DND-41 (cell line): ENCODE data around the gene L3MBTL1.

Source experiments
- ATAC-seq: fragments of 200-7000 bp; cut with Tn5 transposase; 3 replicates; pipeline ENCODE4 v1.9.1; 2021; ENCODE audit warnings: low read depth; ENCODE audit not compliant: insufficient read depth
- DNase-seq: peaks from one replicate; pipeline ENCODE4 v3.0.0-alpha.2; 2020
- H2AFZ ChIP-seq: 2 replicates; pipeline ENCODE4 v1.6.0; 2012; ENCODE audit warnings: low read depth, low read length
- H3K27ac ChIP-seq: 2 replicates; pipeline ENCODE4 v1.5.1; 2012; ENCODE audit warnings: low read length, inconsistent platforms
- H3K27me3 ChIP-seq: fragments of 200-600 bp; sonication (generic); 2 replicates; pipeline ENCODE4 v1.6.0; 2012; ENCODE audit warnings: low read length, mild to moderate bottlenecking, inconsistent platforms; ENCODE audit not compliant: insufficient read depth, poor library complexity
- H3K36me3 ChIP-seq: 2 replicates; pipeline ENCODE4 v1.5.1; 2012; ENCODE audit warnings: low read length, inconsistent platforms; ENCODE audit not compliant: insufficient read depth
- H3K4me1 ChIP-seq: 2 replicates; pipeline ENCODE4 v1.5.1; 2012; ENCODE audit warnings: mild to moderate bottlenecking, low read length; ENCODE audit not compliant: insufficient read depth
- H3K4me2 ChIP-seq: 2 replicates; pipeline ENCODE4 v1.6.0; 2012; ENCODE audit warnings: mild to moderate bottlenecking, moderate library complexity, low read length, inconsistent platforms; ENCODE audit not compliant: insufficient read depth
- H3K4me3 ChIP-seq, 2 experiments: fragments of 200-600 bp in 1 of 2; shearing (Covaris generic) in 1 of 2; 2 replicates each; pipeline ENCODE4 v1.5.1; 2012 to 2016; ENCODE audit warnings: inconsistent platforms in 2 of 2, low read length in 2 of 2, mild to moderate bottlenecking in 2 of 2, low read depth in 1 of 2, moderate library complexity in 1 of 2
- H3K79me2 ChIP-seq: 2 replicates; pipeline ENCODE4 v1.6.0; 2012; ENCODE audit warnings: low read length, inconsistent platforms; ENCODE audit not compliant: insufficient read depth
- H3K9ac ChIP-seq: 2 replicates; pipeline ENCODE4 v1.6.0; 2012; ENCODE audit warnings: low read depth, mild to moderate bottlenecking, inconsistent platforms, low read length, moderate library complexity
- H3K9me3 ChIP-seq: 2 replicates; pipeline ENCODE4 v1.5.1; 2012; ENCODE audit warnings: low read length, moderate library complexity, mild to moderate bottlenecking, inconsistent platforms; ENCODE audit not compliant: insufficient read depth, severe bottlenecking
- H4K20me1 ChIP-seq: 2 replicates; pipeline ENCODE4 v1.6.0; 2012; ENCODE audit warnings: low read length; ENCODE audit not compliant: insufficient read depth
- CTCF ChIP-seq: IDR thresholded peaks from 2 replicates; pipeline ENCODE4 v1.5.1; 2012; ENCODE audit warnings: borderline replicate concordance, low read length, moderate library complexity, mild to moderate bottlenecking; ENCODE audit not compliant: poor library complexity, severe bottlenecking; ENCODE audit errors: extremely low read depth
- EZH2 ChIP-seq: IDR thresholded peaks from 3 replicates; pipeline ENCODE4 v1.6.1; 2012; ENCODE audit warnings: borderline replicate concordance, low read depth, mild to moderate bottlenecking, moderate library complexity, low read length, inconsistent platforms; ENCODE audit not compliant: severe bottlenecking

Gene L3MBTL1

GRCh38 chr20:43507150-43508080, at the start of gene L3MBTL1:
L3MBTL1 (plus strand) TSS chr20:43507697; CDS start chr20:43513504, 5,807 bp downstream.
- Histone ChIP-seq H3K36me3 (no peaks in the 10 kb centered on the region), H3K27ac (no peak within 1 kb of the TSS), H4K20me1 (no peaks in the 10 kb centered on the region), H3K4me1 (no peaks in the 10 kb centered on the region), H3K4me3 (no peak within 1 kb of the TSS), H3K27me3 (no peaks in the 10 kb centered on the region), H2AFZ (no peak within 1 kb of the TSS), H3K9me3 (no peaks in the 10 kb centered on the region), H3K9ac (no peak within 1 kb of the TSS), H3K79me2 (no peaks in the 10 kb centered on the region), H3K4me2 (no peak within 1 kb of the TSS)
- TF ChIP-seq CTCF = no peak
- TF ChIP-seq EZH2 = no peak
- ATAC-seq (no peak), DNase-seq (no peak)

GRCh38 chr20:43458422-43458924, 49.0 kb upstream of the L3MBTL1 start:
- Histone ChIP-seq H4K20me1 (peaks cover 46% of the 10 kb centered on the region), H3K4me2 (peak overlapping the region; percentile 86), H3K27me3 (no peaks in the 10 kb centered on the region), H3K79me2 (peaks cover 56% of the 10 kb centered on the region), H3K36me3 (peaks cover 49% of the 10 kb centered on the region), H3K9ac (peak overlapping the region; percentile 100), H3K27ac (peak overlapping the region; percentile 100), H2AFZ (peak overlapping the region; percentile 90), H3K4me1 (peaks cover 42% of the 10 kb centered on the region), H3K9me3 (no peaks in the 10 kb centered on the region), H3K4me3 (peak overlapping the region; percentile 70 to 84)
- TF ChIP-seq CTCF (no peak), EZH2 (no peak)
- no peak for DNase-seq
- peak; percentile 39 for ATAC-seq

- H4K20me1 ChIP-seq = peaks cover 54% of the 10 kb centered on the region
- no peaks in the 10 kb centered on the region for H3K27me3 ChIP-seq
- H3K36me3 ChIP-seq = peaks cover 57% of the 10 kb centered on the region
- TF ChIP-seq EZH2 = no peak
- TF ChIP-seq CTCF = no peak
- H3K9me3 ChIP-seq = no peaks in the 10 kb centered on the region
- ATAC-seq = no peak
- peak overlapping the region; percentile 70 to 84; a peak in 3 of 4 replicates for H3K4me3 ChIP-seq
- H3K4me1 ChIP-seq = peaks cover 42% of the 10 kb centered on the region
- peak overlapping the region; percentile 100 for H3K9ac ChIP-seq
- peak overlapping the region; percentile 86 for H3K4me2 ChIP-seq
- H3K79me2 ChIP-seq = peaks cover 60% of the 10 kb centered on the region
- no peak for DNase-seq
- no peak overlapping the region for H2AFZ ChIP-seq
- H3K27ac ChIP-seq = peak overlapping the region; percentile 100
These were observed 48.2 kb upstream of the L3MBTL1 start for GRCh38 chr20:43459022-43459942.
